MCF 10A (cell line): ENCODE results near the gene COL20A1. TPM values are rescaled to one million over a fixed set of nuclear protein-coding genes. Genes with fewer than 3 reads are reported as not detected.

Experiments
- BruUV-seq: library from RNA; stranded (reverse); fragments of 400-500 nt; replicated peaks from 2 replicates; lab custom pipeline; 2021; lab: Mats Ljungman, UMichigan
- CTCF ChIA-PET: fragments of 300-600 bp; sonication (Branson Sonifier 250); formaldehyde crosslinking; extraction: SDS; loops from one replicate; lab custom pipeline; 2021; ENCODE audit warnings: antibody characterized with exemption, inconsistent platforms; lab: Yijun Ruan, JAX
- POLR2A ChIA-PET: fragments of 300-600, 350-650 bp; sonication (Branson Sonifier 250); formaldehyde crosslinking; extraction: SDS; loops from one replicate; lab custom pipeline; 2020; ENCODE audit warnings: antibody characterized with exemption, inconsistent platforms; lab: Yijun Ruan, JAX
- DNase-seq: peaks from one replicate; pipeline ENCODE4 v3.0.0-alpha.2; 2018; ENCODE audit not compliant: unreplicated experiment
- H3K27ac Mint-ChIP-seq: one replicate; pipeline ENCODE4 v1.8.0; 2022; ENCODE audit warnings: mild to moderate bottlenecking, low read depth, mixed read lengths; ENCODE audit not compliant: unreplicated experiment
- H3K27me3 Mint-ChIP-seq: one replicate; pipeline ENCODE4 v1.8.0; 2022; ENCODE audit warnings: mixed read lengths; ENCODE audit not compliant: insufficient read depth, unreplicated experiment
- H3K36me3 Mint-ChIP-seq: one replicate; pipeline ENCODE4 v1.8.0; 2022; ENCODE audit warnings: mild to moderate bottlenecking, moderate library complexity, mixed read lengths; ENCODE audit not compliant: insufficient read depth, unreplicated experiment
- H3K4me1 Mint-ChIP-seq: one replicate; pipeline ENCODE4 v1.8.0; 2022; ENCODE audit warnings: mixed read lengths; ENCODE audit not compliant: insufficient read depth, unreplicated experiment
- H3K4me3 Mint-ChIP-seq: one replicate; pipeline ENCODE4 v1.8.0; 2022; ENCODE audit warnings: mild to moderate bottlenecking, moderate library complexity, mixed read lengths; ENCODE audit not compliant: unreplicated experiment
- H3K9me3 Mint-ChIP-seq: one replicate; pipeline ENCODE4 v1.8.0; 2022; ENCODE audit warnings: mixed read lengths; ENCODE audit not compliant: unreplicated experiment
- CTCF ChIP-seq: fragments of 200-600 bp; IDR thresholded peaks from one replicate; pipeline ENCODE4 v1.8.0; 2022; ENCODE audit warnings: antibody characterized with exemption, mild to moderate bottlenecking; ENCODE audit not compliant: unreplicated experiment
- intact Hi-C: fragments of 100-400 bp; cut with micrococcal nuclease; formaldehyde crosslinking; loops from 2 replicates; pipeline ENCODE4 v1.14.1; 2022
- total RNA-seq: library from RNA; stranded (reverse); gene quantifications from 2 replicates; pipeline ENCODE4 v1.2.3, GENCODE V29; 2022

The COL20A1 gene
- total RNA-seq, 1 experiment from 2014 or later = 0.14 TPM

GRCh38 chr20:63367446-63368055 is 74.6 kb downstream of the COL20A1 start:
- Mint-ChIP-seq H3K36me3 (no peaks in the 10 kb centered on the region), H3K4me3 (no peak overlapping the region), H3K27me3 (peaks cover 48% of the 10 kb centered on the region), H3K27ac (no peak overlapping the region), H3K9me3 (no peaks in the 10 kb centered on the region), H3K4me1 (no peaks in the 10 kb centered on the region)
- DNase-seq = no peak
- intact Hi-C loops = no loop called here
- no peak for TF ChIP-seq CTCF
- BruUV-seq = no TSS peak
- CTCF ChIA-PET = interaction anchor here (0.6 to 1.0 kb wide), 2 partner anchors 9 to 11 kb away, joined by 3 to 4 read pairs; no protein-coding TSS in a partner anchor
- POLR2A ChIA-PET = no interaction called here

DNA sequence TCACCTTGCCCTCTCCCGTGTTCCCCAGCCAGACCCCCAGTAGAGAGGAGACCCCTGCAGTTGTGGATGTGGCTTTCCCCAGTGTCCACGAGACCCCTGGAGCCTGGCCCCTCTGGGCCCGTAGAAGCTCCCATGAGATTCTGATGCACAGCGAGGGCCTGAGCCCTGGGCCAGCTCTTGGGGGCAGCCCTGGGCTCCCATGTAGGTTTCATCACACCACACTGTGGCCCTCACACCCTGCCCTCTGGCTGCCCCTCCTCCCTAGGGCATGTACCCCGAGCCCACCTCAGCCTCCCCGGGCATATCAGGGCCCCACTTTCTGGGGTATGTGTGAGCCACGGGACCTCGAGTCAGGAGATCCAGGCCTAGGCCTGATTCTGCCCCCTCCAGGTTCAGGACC is 75.2 kb downstream of the COL20A1 start:
- no peak for TF ChIP-seq CTCF
- Mint-ChIP-seq H3K36me3 (no peaks in the 10 kb centered on the region), H3K4me3 (no peak overlapping the region), H3K27me3 (peaks cover 48% of the 10 kb centered on the region), H3K27ac (no peak overlapping the region), H3K9me3 (no peaks in the 10 kb centered on the region), H3K4me1 (no peaks in the 10 kb centered on the region)
- DNase-seq = no peak
- intact Hi-C loops = no loop called here
- BruUV-seq = no TSS peak
- POLR2A ChIA-PET = no interaction called here
- CTCF ChIA-PET = interaction anchor here (0.6 to 1.0 kb wide), 2 partner anchors 9 to 11 kb away, joined by 3 to 4 read pairs; no protein-coding TSS in a partner anchor

DNA sequence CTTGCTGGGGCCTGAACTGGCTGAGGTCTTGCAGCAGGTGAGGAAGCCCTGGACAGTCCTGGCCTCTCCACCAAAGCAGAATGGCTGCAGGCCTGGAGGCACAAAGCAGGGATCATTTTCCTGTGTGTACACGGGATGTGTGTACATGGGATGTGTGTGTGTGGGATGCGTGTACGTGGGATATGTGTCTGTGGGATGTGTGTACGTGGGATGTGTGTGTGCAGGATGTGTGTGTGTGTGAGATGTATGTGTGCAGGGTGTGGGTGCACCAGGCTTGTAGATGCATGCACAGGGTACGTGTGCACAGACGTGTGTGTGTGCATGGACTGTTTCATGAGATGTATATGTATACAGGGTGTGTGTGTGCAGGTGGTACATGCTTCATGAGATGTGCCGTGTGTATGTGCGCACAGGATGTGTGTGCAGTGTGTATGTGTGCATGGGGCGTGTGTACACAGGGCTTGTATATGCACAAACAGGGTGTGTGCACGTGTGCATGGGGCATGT is 76.1 kb downstream of the COL20A1 start:
- DNase-seq = no peak
- ChIA-PET CTCF (no interaction called here), POLR2A (no interaction called here)
- no peak overlapping the region for H3K4me3 Mint-ChIP-seq
- H3K27ac Mint-ChIP-seq = no peak overlapping the region
- no peaks in the 10 kb centered on the region for H3K4me1 Mint-ChIP-seq
- no peak for TF ChIP-seq CTCF
- intact Hi-C loops = no loop called here
- H3K9me3 Mint-ChIP-seq = no peaks in the 10 kb centered on the region
- H3K27me3 Mint-ChIP-seq = peaks cover 55% of the 10 kb centered on the region
- no peaks in the 10 kb centered on the region for H3K36me3 Mint-ChIP-seq
- no TSS peak for BruUV-seq

DNA sequence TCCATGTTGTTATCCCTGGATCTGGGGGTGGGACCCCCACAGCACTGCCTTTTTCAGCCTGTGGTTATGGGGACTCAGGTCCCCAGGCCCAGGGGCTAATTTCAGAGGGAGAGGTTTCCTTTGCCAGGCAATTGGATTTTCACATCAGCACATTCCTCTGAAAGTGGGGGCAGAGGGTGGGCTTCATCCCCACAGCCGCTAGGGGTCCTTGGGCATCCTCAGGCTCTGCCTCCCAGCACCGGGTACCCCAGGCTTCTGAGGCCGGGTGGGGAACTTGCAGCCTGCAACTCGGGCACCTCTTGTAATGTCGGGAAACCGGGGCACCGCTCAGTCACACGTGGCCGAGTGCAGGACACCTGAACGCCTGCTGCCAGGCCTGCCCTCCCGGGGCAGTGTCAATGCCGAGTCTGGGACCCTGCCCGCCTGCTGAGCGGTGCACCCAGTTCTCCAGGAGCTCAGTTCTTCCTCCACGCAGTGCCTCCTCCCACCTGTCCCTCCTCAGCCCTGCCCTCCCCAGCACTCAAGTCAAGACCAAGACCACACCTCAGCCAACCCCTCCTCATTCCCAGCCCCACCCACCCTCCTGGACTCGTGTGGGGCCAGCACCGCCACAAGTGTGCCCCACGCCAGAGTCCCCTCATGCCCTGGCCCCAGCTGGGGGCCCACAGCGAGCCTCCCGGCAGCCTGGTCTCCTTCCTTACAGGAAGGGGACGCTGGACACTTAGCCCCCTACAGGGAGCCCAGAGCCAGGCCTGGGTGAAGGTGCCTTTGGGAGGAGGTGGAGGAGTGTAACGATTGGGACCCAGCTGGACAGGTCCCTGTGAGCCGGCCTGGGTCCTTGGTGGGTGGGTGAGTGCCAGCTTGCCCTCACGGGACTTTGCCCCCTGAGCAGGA is 77.0 kb downstream of the COL20A1 start:
- ChIA-PET POLR2A (no interaction called here), CTCF (interaction anchor here (1.1 kb wide), 1 partner anchor 76 kb away, joined by 3 read pairs; no protein-coding TSS in a partner anchor)
- intact Hi-C loops = no loop called here
- Mint-ChIP-seq H3K36me3 (no peaks in the 10 kb centered on the region), H3K27ac (no peak overlapping the region), H3K9me3 (no peaks in the 10 kb centered on the region), H3K27me3 (peaks cover 57% of the 10 kb centered on the region), H3K4me1 (no peaks in the 10 kb centered on the region), H3K4me3 (no peak overlapping the region)
- no TSS peak for BruUV-seq
- DNase-seq = no peak
- no peak for TF ChIP-seq CTCF
